Heart left ventricle (tissue), 13 donors: Measurements from ENCODE around the gene SNRPB2.

ENCODE experiments used
- POLR2A ChIP-seq, 2 donors: fragments of 450-650 bp; IDR thresholded peaks; one replicate each; pipeline ENCODE4 v1.6.1; 2017; ENCODE audit warnings: antibody characterized with exemption in 2 of 2, mild to moderate bottlenecking in 2 of 2, moderate library complexity in 2 of 2
- TF ChIP-seq, protein P1 (sequence below), 12 donors: fragments of 200-600 bp; sonication (generic) in 4 of 12; IDR thresholded peaks; one replicate each; pipeline versions ENCODE4 v1.5.0 to v1.8.0; 2018 to 2022; ENCODE audit warnings: antibody characterized with exemption in 12 of 12, mild to moderate bottlenecking in 5 of 12
- donor health status: ischemic (EF 13 %, LVEDD 7.1; RV severe dilation, severe dysfunction).
- donor health status: DM: no; HTN: yes; CAD: no.
- donor health status: DM: no; HTN: no; CAD: no.
- donor health status: ischemic (EF 25% LVEDD 6.9; RV normal size, moderate dysfunction).
- donor health status: ischemic (EF 25% LVEDD 5.7; RV mildly dilated, moderate dysfunction).
- donor health status: ischemic (EF 35%, LVEDD 5.7; RV mildly dilated, moderate dysfunction).
- donor health status: nonischemic (EF 11% LVEDD 7.7; RV severe dilation, severe dysfunction).
- donor health status: DM: yes; HTN: yes; CAD: no.
- donor health status: PGD.
- donor health status: ischemic (EF 29% LVEDD 5.4; RV normal size, mild dysfunction).
- donor health status: nonischemic (EF 23%, LVEDD 6.1; RV moderate dilation, normal function).

- TF ChIP-seq, protein P1, sequence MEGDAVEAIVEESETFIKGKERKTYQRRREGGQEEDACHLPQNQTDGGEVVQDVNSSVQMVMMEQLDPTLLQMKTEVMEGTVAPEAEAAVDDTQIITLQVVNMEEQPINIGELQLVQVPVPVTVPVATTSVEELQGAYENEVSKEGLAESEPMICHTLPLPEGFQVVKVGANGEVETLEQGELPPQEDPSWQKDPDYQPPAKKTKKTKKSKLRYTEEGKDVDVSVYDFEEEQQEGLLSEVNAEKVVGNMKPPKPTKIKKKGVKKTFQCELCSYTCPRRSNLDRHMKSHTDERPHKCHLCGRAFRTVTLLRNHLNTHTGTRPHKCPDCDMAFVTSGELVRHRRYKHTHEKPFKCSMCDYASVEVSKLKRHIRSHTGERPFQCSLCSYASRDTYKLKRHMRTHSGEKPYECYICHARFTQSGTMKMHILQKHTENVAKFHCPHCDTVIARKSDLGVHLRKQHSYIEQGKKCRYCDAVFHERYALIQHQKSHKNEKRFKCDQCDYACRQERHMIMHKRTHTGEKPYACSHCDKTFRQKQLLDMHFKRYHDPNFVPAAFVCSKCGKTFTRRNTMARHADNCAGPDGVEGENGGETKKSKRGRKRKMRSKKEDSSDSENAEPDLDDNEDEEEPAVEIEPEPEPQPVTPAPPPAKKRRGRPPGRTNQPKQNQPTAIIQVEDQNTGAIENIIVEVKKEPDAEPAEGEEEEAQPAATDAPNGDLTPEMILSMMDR (IDR thresholded peaks at IDR 0.05): no peak
- TF ChIP-seq POLR2A (IDR thresholded peaks at IDR 0.05): no peak
These were observed 23.1 kb downstream of the SNRPB2 start for GRCh38 chr20:16752901-16753300.
